ENCODE measurements around the gene THAP7.
A peak's percentile ranks its signal among the peaks of the same experiment; 100 is the strongest.

The THAP7 gene

DNA sequence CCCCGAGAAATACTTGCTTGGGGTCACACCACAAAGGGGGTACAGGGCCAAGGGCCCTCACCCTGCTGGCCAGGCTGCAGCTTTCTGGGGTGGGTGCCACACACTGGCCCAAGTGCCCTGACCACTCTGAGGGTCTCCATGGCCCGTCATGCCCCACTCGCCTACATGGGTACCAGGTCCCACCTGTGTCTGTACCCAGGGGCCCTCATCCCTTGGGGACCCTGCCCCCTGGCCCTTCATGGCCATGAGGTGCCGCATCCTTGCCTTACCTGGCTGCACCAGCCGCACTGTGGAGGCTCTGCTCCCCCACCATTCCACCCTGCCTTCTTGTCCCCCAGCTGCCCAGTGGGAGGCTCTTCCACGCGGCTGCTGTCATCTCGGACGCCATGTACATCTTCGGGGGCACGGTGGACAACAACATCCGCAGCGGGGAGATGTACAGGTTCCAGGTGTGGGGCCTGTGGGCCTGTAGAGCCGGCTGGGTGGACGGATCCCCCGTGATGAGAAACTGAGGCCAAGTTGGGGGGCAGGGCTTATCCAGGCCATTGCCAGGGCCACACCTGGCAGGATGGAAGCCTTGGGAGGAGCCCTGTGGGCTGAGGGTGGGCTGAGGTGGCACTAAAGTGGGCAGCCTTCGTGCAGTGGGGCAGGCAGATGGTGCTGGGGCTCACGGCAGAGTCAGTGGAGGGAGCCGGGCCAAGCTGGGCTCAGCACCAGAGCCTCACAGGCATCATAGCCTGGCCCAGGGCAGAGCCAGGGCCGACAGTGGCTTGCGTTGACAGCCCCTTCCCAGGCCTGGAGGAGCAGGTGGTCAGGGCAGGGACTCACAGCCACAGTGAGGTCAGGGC lies 9.2 kb downstream of the THAP7 start:
- DNase-seq = no peak

DNA sequence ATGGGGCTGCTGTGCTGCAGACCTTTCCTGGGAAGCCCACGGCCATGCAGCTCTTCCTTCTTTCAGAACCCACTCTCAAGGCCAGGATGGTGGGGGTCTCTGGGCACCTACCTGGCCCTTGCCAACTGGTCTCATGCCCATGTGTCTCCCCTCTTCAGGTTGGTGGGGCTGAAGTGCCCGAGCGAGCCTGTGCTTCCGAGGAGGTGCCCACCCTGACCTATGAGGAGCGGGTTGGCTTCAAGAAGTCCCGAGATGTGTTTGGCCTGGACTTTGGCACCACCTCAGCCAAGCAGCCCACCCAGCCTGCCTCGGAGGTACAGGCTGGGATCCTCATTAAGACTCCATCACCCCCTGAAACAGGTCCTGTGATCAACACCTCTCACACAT lies 9.9 kb downstream of the THAP7 start:
- DNase-seq = no peak

DNA sequence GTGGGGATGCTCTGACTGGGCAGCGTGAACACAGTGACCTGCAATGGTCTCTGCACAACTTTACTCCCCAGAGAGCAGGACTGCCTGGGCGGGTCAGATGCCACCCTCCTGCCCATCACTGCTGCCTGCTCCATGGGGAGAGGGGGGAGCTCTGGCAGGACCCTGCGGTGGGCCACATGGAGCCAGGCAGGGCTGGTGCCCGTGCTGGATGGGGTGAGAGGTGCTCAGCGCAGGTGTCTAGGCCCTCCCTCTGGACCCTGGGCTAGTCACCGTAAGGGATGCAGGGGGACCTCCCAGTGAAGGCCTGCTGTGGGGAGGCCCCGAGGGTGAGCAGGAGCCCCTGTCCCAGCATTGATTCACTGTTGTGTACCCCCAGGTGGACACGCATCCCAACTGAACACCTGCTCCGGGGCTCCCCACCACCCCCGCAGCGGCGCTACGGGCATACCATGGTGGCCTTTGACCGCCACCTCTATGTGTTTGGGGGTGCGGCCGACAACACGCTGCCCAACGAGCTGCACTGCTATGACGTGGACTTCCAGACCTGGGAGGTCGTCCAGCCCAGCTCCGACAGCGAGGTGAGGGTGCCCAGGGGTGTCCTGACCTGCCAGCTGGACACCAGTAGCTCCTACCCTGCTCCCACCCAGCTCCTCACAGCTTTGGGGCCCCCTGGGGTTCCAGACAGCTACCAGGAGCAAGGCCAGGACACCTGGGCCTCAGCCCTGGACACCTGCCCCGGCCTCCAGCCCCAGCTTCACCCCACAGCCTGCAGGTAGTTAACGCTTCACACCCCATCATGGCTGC lies 10.5 kb downstream of the THAP7 start:
- no peak for DNase-seq

DNA sequence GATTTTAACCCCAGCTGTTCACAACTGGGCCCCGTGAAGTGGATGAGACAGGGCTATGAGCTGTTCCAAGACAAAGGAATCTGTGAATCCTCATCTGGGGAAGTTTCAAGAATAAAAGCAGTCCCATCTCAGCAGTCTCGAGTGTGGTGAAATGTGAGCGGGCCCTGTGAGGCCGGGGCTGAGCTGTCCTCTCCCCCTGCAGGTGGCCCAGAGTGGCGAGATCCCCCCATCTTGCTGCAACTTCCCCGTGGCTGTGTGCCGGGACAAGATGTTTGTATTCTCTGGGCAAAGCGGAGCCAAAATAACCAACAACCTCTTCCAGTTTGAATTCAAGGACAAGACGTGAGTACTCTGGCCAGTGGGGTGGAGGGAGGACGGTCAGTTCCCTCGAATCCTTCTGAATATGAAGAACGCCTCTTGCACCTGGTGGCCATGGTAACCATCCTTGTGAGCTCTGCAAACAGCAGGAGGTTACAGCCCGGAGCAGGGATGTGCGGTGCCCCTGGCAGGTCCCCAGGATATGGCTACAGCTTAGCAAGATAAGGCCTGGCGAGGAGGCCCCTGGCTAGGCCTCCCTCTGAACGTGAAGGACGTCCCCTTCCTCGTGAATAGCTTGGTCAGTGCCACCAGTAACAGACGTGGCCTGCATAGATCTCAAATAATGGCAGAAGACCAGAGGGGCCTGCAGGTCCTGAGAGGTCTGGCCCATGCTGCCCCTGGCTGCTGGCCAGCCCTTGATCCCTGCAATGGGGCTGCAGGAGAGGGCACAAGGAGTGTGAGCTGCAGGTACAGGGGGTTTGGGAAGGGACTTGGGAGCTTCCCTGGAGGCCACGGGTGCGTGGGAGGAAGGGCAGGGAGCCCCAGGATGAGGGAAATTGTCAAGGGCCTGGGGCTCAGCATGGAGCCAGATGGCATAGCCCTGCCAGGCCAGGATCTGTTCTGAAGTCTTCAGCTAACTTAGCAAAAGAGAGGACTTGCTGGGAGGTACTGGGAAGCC lies 11.4 kb downstream of the THAP7 start:
- no peak for DNase-seq

DNA sequence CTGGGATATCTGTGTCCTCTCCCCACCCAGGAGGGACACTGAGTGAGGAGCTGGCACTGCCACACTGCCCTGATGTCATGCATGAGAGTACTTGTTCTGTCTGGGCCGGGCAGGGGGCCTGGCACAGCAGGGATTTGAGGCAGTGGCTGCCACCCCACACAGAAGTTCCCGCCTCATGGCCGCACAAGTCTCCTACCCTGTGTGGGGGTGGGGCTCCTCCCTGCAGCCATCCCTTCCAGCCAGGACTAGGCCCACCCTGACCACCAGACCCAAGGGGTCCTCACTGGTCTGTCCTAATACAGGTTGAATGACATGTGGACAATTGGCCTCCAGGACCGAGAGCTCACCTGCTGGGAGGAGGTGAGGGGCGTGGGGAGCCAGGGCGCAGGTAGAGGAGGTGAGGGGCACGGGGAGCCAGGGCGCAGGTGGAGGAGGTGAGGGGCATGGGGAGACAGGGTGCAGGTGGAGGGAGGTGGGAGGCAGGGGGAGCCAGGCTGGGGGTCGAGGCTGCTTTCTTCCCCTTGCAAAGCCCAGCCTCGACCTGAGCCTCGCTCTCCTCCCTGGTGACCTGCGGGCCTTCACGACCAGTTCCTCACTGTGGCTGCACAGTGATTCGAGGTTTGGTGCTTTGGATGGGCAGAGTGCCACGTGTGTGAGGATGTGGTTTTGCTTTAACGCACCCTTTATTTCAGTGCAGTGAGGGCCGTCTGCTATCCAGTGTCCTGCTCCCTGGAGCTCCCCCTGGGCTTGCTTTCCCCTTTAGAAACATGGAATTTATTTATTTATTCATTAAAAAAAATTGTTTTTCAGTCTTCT lies 12.4 kb downstream of the THAP7 start:
- DNase-seq = no peak

DNA sequence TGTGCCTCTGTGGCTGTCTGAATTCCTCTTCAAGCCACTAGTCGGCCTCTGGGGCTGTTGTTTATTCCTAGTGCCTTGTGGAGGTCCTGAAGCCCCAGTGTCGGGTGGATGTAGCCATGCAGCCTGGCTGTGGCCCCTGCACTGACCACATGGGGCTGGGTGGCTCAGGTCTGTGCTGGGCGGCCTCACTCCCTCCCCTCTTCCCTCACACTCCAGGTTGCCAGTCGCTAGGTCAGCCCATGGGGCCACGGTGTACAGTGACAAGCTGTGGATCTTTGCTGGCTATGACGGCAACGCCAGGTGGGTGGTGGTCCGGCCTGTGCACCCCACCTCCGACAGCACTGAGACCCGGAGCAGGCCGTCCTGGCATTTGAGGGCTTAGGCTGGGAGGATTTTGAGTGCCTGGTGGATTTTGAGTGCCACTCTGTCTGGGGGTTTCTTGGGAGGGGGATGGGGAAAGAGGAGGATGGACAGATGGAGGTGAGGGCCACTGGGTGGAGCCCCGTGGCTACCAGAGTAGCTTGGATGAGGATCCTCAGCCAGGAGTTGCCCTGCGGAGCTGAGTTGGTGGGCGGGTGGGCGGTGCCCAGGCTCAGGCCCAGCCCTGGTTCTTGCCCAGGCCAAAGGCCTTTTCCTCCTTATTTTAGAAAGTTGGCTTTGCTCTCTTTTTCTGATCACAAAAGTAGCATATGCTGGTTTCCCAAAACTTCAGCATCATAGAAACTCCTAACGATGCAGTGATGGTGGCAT lies 13.2 kb downstream of the THAP7 start:
- no peak for DNase-seq

DNA sequence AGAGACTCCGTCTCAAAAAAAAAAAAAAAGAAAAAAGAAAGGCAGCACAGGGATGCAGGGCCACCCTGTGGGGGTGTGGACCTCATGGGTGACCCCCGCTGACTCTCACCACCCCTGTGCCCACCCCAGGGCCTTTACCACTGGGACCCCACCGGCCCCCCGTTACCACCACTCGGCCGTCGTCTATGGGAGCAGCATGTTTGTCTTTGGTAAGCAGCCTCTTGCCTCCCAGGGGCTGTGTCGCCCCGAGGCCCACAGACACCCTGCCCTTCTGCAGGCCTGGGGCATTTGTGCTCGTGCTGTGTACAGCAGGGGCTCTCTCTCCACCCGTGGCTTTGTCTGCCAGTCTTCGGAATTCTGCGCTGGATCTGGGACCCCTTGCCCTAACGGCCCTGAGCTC lies 14.5 kb downstream of the THAP7 start:
- no peak for DNase-seq

DNA sequence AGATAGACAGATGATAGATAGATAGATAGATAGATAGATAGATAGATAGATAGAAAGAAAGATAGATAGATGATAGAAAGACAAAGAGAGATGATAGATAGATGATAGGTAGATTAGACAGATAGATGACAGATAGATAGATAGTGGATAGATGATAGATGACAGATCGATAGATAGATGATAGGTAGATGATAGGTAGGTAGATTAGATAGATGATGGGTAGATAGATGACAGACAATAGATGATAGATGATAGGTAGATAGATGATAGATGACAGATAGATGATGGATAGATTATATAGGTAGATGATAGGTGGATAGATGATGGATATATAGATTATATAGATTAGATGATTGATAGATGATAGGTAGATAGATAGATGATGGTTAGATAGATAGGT lies 15.6 kb downstream of the THAP7 start:
- DNase-seq = no peak

DNA sequence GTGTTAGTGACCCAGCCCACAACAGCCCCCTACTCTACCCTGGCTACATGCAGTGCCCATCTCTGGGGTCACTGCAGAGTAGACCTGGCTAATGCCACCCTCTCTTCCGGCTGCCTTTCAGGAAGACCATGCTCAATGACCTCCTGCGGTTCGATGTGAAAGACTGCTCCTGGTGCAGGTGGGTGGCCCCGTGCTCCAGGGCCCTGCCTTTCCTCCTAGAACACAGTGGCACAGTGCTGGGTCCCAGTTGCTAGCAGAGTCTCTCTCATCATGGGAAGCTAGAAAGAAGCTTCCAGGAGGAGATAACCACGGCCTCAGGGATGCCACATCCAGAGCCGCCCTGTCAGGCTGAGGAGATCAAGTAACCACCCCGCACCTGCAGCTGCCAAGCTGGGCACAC lies 16.2 kb downstream of the THAP7 start:
- DNase-seq = no peak

DNA sequence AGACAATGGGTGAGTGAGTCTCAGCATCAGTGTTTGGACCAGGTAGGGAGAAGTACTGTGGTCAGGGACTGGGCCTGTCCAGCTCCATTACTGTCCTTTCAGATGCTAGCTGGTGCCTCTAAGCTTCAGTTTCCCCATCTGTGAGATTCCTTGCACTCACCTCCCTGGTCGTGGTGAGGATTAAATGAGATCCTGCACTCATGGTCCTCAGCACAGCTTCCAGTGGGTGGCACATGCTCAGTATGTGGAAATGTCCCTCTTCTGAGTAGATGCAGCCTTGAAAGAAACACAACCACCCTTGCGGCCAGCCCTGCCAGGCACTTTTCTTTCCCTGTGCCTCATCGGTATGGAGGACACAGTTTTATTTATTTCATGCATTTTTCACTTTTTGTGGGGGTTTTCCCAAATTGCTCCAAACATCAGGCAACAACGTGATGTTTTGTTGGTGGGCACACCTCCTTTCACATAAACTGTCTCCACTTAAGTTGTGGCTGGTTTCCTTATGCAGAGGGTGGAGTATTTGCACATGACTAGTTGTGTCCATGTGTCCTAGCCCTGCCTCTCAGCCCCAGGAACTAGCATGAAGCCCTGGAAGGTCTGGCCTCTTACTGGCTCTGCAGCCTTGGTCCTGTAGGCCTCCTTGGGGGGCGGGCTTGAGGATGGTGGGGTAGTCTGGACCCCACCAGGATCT lies 18.7 kb downstream of the THAP7 start:
- DNase-seq = no peak

DNA sequence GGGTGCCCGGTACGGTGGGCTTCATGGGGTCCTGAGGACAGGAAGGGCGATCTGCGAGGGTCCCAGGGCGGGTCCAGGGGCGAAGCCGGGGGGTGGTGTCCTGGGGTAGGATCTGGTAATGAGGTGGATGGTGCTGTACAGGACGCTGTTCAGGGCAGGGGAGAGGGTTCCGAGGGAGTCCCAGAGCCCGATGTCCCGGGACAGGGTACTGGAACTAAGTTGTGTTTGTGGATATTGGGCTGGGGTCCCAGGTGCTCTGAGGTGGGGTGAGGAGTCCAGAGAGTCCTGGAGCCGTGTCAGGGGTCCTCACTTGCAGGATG lies 19.4 kb downstream of the THAP7 start:
- DNase-seq = no peak

DNA sequence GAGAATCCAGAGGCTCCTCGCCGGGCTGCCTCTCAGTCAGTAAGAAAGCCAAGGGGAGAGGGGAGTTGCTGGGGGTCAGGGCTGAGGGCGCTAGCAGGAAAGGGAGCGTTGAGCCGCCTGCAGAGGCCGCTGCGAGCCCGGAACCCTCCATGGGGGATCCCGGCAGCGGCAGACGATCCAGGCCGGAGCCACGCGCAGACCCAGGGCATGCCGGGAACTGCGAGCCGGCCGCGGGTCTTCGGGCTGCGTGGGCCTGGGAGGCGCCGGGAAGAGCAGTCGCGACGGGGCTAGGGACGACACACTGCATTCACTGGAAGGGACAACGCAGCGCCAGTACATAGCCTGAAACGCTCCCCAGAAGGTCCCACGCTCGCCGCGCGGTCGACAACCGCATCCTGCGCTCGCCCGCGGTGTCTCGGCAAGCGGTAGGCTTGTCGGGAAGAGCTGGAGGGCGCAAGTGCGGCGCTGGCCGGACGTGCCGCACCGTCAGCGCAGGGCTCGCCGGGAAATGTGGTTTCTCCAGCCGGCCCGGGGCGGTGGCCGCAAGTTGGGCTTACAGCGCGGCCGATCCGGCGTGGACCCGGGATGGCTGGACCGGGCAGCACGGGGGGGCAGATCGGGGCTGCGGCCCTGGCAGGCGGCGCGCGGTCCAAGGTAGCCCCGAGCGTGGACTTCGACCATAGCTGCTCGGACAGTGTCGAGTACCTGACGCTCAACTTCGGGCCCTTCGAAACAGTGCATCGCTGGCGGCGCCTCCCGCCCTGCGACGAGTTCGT lies 19.9 kb downstream of the THAP7 start, which contains the start of gene LZTR1:
LZTR1 (plus strand) TSS at position 511 of the 776 bp plus-strand sequence; CDS start at position 586, 75 bp downstream.
- peak; percentile 80 for DNase-seq

DNA sequence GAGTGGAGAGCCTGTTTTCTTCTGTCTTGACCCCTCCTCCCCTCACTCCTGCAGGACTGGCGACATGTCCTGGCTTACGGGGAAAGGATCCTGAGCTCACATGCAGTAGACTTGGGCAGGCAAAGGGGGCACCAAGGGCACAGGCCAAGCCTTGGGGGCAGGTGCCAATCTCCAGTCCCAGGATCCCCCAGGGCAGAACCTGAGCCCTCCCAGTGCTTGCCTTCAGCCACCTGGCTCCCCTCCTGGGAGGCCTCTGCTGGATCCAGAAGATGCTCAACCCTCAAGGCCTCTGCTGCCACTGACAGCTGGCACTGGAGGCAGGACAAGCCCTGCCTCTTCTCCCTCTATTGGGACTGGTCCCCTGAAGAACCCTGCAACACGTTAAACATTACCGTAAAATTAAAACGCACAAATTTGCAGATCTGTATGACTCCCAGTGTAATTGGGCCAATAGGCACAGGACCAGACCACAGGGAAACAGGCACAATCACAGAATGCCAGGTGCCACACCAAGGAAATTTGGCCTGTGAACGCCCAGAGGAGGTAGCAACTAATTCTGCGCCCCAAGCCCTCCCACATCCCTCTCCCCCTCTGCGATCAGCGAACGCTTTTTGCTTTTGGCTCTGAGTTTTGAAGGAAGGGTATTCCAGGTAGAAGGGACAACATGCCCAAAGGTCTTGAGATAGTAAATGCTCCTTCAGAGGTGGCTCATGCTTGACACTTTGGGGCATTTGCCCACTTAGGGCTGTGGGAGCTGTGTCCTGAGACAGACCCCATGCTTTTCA lies 20.8 kb downstream of the THAP7 start:
- no peak for DNase-seq

DNA sequence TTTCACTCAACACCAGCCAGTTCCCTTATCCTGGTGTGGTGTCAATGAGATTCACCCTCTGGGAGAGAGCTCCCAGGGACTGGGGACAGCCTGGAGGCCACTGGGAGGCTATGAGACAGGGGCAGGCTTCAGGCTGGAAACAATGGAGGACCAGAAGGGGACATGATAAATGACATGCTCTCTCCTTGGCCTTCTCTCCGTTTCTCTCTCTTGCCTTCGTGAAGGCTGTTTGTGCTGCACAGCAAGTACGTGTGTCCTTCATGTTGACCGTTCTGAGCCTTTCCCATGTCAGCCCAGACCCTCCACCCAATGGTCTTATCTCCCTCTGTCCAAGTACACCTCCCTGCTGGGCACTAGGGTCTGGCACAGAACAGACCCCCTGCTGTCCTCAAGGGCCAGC lies 21.4 kb downstream of the THAP7 start:
- no peak for DNase-seq

DNA sequence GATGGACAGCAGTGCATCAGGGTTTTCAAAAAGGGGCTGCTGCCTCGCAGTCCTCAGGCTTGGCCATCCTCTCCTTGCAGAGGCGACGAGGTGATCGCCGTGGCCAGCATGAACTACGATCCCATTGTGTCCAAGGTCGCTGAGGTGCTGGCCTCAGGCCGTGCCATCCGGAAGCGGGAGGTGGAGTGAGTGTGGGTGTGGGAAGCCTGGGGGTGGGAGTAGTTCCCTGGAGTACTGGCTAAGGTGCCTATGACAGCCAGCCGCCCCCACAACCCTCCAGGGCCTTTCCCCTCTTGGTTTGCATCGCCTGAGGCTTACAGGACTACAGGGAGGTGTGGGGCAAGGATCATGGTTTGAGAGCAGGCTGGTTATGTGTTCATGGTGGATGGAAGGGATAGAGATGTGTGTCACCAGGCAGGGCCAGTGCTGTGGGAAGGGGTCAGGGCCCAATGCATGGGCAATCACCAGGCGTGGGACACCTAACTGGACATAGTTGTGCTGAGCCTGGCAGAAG lies 21.9 kb downstream of the THAP7 start:
- DNase-seq = no peak

DNA sequence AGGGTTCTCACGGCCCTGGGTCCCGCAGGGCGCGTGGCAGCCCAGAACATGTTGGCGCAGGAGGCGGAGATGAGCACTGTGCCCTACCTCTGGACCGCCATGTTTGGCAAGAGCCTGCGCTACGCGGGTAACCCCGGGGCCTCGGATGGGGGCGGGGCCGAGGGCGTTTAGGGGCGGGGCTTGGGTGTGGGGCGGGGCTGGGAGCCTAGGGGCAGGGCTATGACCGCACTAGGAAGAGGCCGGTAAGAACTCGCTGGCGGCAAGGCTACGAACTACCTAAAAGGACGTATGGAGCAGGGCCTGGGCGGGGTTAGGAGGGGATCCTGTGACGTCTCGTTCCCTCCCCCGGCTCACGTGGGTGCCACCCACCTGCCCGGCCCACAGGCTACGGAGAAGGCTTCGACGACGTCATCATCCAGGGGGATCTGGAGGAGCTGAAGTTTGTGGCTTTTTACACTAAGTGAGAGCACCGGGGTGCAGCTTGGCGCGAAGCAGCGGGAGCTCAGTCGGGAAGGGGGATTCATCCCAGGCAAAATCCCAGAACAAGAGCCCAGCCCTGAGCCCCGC lies 22.6 kb downstream of the THAP7 start:
- peak; percentile 92 for DNase-seq

DNA sequence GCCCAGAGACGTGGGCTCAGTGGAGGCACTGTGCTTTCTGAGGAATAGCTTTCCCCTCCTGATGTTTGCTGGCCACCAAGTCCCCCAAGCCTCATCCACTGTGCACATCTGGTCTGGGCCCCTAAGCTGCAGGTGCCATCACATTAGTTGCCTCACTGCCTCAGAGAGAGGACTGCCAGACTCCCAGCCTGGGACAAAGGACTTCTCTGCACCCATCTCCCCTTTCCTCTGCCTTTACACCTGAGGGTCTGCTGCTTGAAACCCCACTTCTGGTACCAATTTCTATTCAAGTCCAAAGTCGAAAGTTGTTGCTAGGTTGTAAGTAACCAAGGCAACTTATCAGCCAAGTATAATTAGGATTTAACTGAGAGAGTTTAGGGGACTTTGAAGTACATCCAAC lies 23.5 kb downstream of the THAP7 start:
- DNase-seq = no peak

DNA sequence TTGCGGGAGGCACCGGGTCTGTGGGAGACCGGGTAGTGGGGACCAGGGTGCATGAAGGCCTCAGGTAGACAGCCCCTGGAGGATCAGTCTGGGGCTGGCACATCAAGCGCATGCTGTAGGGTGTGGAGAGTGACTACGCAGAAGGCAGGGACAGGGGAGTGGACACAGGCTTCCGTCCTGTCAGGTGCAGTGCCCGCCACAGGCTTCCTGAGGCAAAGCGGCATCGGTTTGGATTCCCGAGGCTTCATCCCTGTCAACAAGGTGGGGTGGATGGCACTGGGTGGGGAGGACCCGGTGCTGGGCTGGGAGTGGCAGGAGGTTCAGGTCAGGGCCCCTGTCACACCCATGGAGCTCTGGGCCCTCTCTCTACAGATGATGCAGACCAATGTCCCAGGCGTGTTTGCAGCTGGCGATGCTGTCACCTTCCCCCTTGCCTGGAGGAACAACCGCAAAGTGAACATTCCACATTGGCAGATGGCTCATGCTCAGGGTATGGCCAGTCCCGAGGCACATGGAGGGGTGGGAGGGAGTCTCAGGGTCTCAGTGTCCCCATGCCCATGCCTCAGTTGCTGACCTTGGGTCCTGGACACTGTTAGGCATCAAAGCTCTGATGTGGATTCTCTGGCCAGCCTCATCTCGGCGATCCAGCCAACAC lies 24.3 kb downstream of the THAP7 start:
- DNase-seq = no peak

Measured in hematopoietic multipotent progenitor cell treated with erythropoietin and hydrocortisone succinate and interleukin-3 and kit ligand, for 8 days (in vitro differentiated cells).